NCI-H226 (cell line): Measurements from ENCODE around the gene FRMD4B.

ENCODE experiments used
- DNase-seq: peaks from one replicate; pipeline ENCODE4 v3.0.0-alpha.2; 2015

The FRMD4B gene

DNA sequence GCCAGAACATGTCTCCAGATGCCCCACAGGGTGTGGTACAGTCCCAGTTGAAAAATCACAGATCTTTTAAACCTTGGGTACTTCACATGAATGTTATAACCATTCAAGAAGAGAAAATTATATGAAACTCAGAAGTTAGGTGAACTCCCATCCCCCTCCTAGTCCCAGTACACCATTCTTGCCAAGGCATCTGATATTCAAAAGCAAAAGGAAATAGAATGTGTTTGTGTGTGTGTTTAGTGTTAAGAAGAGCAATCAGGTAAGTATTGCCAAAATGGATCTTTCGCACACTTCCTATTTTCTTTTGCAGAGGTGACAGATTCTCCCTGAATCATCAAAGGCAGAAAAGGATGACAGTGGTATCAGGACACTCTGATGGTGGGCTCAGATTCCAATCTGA is 219.4 kb downstream of the FRMD4B start:
- DNase-seq = no peak

DNA sequence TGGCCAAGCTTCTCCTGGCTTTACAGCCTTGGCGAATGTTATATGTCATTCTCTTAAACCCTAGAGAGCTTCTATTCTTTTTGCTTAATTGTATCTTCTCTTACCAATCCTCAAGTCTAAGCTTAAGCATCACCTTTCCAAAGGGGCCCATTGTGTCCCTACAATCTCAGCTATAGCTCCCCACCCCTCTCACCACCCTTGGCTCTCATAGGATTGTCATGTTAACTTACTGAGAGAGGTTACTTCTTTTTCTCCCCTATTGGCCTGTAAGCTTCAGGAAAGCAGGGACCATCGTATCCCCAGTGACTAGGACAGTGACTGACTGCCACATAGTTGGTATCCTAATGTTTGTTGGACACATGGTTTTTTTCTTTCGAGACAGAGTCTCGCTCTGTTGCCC is 220.1 kb downstream of the FRMD4B start:
- no peak for DNase-seq

DNA sequence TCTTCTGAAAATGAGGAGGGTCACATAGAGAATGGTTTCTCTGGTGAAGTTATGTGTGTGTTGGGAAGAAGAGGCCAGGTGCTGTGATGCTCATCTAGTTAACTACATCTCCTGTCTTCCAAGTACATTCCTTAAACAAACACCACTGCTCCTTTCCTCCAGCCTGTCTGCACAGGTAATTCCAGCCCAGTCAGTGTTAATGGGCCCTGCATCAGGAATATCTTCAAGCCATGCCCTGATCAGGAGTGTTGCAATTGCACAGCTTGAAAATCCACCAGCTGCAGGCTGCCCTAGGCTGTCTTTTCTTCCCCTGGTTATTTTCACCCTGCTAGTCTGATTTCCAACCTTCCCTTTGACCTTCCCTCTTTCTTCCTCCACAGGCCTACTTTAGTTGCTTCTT is 221.6 kb downstream of the FRMD4B start:
- DNase-seq = no peak

DNA sequence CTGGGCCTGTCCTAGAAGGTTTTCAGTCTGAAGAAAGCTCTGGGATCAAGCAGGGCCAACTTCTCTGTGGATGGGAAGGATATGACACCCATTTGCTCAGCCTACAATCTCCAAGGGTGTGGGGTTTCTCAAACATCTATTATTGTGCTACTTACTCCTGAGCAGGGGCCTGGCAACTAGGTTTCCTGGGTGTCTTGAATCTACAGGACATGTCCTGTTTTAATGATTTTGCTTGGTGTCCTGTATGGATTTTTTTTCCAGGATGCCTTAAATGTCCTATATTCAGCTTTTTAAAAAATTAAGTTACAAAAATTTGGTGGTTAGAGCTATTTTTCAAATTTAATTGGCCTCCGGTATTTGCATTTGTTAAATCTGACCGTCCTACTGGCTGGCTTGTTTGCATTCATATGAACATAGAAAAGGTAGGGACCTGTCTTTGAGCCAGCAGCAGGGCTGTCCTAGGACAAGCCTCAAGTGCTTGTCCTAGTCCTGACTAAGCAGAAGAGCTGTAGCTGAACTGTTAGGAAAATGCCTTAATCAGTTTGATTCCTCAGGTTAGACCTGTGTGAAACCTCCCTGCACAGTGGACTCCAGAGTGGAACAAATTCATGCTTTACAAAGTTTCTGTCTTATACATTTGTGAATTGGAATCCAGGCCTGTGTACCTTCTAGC is 223.4 kb downstream of the FRMD4B start:
- no peak for DNase-seq

DNA sequence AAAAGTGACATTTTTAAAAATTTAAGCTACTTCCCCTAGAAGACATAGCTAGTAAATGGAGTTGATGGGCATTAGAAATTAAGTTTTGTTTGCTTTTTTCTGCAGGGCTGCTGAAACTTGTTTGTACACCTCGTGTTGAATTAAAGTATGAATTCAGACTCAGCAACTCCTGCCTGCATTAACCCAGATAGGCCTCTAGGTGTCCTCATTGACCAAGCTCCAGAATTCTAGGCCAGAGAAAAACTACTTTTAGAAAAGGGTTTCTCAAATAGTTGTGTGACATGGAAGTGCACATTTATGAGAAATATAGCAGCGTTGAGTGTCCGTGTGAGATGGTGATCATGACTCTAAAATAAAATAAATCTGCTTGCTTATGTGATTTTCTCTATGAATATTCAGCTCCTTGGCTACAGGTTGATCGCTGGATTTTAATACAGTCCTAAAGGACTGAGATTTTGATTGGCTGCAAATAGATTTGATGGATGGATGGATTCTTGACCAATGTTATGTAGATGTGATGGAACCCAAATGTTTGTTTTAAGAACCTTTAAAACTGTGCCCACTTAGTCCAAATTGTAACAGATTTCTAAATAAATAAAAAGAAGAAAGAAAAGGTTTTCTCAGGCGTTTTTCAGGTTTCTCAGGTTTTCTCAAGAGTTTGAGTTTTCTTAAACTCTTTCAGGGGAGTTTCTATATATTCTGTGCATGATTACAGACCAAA is 224.1 kb downstream of the FRMD4B start:
- no peak for DNase-seq

DNA sequence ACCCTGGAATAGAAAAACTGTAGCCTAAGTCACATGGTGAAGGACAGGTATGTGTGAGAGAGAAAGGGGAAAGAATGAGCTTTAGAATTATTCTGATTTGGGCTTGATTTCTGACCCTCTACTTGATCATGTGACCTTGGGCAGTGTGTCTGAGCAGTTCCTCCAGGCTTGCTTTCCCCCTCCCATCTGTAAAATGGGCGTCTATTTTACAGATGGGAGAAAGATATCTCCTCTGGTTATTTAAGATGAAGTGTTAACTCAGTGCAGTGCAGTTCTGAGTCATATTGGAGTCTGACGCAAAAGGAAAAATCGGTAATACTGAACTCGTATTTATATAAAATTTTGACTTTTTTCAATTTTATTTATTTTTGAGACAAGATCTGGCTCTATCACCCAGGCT is 225.4 kb downstream of the FRMD4B start:
- no peak for DNase-seq

DNA sequence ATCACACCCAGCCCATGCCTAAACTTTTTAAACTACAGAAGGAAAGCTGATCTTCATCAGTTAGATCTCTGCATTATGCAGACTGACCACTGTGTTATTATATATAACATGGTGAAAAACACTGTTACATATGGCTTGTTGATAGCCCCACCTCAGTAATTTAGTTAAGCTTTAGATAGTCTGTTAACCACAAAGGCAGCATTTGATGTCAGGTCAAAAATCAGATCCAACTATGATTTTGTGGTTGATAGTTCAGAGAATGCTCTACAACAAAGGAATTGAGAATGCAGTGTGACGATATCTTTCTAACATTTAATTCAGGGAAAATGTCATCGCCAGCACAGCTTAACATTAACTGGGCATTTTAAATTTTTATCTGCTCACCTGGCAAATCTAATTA is 225.8 kb downstream of the FRMD4B start:
- no peak for DNase-seq

DNA sequence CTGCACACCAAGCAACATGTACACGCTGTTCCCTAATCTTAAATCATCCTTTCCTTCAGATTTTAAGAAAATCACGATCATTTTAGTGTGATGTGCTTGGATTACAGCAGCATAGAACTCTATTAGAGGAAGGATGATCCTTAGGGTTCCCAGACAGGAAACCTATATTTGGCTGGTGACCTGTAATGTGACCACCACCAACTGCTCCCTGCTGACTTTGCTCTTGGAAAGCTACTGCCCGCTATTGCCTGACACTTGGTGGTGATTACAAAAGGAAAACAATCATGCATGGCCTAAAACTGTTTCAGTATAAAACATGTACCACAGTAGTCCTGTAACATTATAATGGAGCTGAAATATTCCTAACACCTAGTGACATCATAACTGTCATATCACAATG is 236.3 kb downstream of the FRMD4B start:
- DNase-seq = no peak

DNA sequence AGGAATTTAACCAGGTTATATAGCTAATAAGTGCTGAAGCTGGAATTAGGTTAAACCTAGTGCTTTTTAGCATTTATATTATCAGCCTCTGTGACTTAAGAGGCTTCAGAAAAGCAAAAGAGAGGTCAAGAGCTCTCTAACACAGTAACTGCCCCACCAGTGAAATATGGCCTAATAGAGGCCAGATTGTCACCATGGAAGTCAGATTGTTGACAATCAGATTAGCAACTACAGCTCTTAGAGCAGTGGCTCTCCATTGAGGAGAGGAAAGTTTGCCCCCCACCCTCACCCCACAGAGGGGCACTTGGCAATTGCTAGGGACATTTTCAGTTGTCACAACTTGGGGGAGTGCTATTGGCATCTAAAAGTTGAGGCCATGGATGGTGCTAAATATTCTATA is 240.2 kb downstream of the FRMD4B start:
- DNase-seq = no peak

DNA sequence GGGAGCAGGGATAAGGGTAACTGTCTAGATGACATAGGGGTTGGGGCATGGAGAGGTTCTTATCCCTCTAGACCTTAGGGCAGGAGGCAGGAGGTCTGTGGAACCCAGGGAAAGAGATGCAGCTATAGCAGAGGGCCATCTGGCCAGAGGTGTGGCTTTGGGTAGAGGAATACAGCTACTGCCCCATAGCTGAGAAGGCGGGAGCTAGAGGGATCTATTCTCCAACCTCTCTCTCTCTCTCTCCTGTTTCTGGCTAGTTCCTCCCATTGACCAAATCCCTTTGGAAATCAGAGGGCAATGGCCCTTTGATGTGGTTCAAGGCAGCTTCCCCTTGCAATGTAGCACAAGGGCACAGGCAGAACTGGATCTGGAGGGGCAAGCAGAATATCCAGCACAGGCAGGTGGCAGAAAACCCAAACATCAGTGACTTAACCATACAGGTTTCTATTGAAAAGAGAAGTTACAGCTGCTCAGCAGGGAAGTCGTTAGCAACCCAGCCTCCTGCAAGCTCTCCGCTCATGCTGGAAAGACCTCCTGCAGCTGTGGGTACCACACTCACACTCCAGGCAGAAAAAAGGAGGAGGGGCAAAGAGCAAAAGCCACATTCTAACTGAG is 241.2 kb downstream of the FRMD4B start:
- no peak for DNase-seq

DNA sequence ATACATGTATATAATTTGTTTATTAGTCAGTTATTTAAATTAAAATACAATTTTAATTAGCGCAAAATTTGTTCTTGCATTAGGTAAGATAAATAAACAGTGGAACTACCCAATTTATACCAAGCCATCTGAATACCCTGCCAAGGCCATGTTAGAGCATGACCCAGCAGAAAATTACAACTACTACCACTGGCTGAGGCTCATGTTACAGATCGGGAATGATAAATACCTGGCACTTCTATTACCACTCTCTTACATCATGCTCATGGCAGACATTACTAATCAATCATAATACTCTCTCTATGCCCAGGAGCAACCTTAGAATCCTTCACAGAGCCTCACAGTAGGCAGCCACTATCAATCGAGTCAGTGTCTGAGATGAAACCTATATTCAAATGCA is 242.3 kb downstream of the FRMD4B start:
- peak; percentile 1 for DNase-seq

DNA sequence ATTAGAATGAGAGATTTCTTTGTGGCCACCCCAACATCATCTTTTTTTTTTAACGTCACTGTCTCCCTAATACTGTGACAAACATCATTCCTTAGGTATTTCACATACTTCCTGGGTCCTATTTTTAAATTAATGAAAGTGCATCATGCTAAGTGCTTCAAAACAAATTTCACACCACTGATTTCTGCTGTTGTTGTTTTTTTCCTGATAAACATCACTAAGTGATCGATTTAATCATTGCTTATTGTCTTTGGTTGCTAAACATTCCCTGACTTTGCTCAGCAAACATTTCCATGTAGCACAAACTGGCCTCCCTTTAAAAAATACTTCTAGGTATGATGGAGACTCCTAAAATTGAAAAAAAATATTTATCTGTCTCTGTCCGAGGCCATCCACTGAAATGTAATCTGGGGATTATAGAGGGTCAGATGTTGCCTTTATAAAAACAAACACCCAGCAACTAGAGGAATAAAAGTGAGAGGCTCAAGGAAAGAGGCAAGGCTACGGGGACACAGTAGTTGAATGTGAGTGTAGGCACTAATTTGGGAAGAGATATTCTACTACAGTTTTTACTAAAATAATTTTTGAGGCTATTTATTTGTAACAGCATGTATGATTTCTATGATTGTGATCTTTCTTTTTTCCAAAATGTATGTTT is 243.0 kb downstream of the FRMD4B start:
- DNase-seq = no peak

DNA sequence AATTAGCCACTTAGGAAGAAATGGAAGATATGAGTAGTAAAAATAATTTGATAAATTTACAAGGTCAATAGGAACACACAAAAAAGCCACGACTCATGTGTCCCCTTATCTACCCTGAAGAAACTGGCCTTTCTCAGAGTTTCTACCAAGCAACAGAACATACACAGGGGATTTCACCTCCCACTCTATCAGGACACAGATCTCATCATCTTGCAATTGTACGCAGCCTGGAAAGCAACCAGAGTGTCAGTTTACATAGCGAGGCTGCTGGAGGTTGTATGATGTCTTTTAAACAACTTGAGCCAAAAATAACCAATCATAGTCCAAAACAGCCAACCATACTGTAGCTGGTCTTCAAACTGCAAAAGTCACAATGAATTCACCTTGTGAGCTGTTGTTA is 243.8 kb downstream of the FRMD4B start:
- no peak for DNase-seq

DNA sequence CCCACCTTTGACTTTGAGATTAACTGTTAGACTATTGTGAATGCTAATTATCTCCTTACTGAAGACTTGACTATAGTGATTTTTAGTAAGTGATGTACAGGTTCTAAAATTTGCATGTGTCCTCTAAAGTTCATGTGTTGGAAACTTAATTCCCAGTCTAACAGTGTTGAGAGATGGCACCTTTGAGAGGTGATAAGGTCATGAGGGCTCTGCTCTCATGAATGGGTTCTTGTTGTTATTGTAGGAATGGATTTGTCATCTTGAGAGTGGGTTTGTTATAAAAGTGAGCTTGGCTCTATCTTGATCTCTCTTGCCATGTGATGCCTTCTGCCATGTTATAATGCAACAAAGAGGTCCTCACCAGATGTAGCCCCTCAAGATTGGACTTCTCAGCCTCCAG is 244.6 kb downstream of the FRMD4B start:
- DNase-seq = no peak

DNA sequence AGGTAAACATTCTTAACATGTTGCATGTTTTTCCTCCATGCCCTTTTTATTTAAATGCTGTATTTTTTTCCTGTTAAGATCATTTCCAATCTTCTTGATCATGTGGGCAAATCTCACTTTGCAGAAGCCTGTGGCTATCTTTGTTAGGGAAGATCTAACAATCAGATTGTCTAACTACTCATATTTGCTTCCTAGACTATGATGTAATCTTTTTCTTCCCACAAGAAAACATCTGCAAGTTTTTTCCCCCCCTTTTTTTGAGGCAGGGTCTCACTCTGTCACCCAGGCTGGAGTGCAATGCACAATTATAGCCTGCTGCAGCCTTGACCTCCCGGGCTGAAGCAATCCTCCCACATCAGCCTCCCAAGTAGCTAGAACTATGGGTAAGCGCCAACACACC is 248.5 kb downstream of the FRMD4B start:
- DNase-seq = no peak

DNA sequence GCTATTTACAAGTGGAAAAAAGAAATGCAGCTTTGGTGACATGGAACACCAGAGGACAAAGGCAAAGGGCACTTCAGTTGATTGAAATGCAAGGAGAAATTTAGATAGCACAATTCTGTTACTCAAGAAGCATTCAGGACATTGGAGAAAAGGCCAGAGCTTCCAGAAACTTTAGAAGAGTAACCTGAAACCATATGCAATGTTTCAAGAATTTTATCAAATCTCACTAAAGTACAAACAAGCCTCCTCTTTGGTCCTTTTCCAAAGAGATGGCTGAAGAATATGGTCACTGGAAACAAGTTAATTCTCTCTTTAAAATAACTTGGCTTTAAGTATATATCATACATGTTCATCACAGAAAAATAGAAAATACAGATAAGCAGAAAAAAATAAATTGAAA is 248.9 kb downstream of the FRMD4B start:
- DNase-seq = peak; percentile 2

DNA sequence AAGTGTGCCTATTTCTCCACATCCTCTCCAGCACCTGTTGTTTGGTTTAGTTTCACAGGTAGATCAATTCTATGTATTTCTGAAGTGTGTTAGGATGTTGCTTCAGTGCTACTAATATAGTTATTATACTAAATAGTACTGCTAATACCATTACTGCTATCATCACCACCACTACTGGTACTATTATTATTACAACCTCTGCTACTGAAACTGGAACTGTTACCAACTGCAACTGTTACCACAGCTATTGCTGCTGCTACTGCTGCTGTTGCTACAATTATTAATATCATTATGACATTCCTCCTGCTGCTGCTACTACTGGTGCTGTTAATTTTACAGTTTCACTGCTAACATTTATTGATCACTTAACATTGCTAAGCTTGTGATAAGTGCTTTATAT is 255.2 kb downstream of the FRMD4B start:
- DNase-seq = no peak

DNA sequence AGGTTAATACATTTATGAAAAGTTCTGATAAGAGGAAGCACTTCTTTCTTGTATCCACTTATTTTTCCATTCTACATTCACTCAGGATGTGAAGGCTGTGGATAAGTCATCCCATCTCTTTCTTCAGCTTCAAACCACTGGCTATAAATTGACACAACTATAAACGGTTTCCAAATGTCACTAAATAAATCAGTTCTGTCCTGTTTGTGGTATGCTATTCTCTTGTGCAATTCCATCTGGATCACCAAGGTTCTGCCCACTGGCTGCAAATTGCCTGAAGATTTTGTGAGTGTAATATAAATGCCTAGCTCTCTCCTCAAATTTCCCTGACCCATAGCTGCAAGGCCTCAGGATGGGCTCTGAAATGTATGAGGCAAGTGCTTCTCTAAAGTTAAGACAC is 256.4 kb downstream of the FRMD4B start:
- DNase-seq = no peak

DNA sequence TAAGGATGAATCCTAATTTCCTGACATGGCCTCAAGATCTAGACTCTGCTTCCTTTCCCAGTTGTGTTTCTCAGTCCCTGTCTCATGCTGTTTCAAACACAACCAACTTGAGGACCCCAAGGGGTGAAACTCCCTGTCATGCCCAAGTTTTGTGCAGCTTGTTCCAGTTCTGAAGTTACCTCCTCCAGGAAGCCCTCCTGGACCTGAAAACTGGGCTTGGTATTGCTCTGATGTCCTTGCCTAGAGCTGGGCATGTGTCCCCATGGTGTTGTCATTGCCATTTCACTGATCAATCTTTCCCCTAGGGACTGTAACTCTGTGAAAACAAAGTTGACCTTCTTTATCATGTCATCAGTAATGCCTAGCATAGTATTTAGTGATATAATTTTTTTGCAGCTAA is 257.4 kb downstream of the FRMD4B start:
- DNase-seq = no peak

DNA sequence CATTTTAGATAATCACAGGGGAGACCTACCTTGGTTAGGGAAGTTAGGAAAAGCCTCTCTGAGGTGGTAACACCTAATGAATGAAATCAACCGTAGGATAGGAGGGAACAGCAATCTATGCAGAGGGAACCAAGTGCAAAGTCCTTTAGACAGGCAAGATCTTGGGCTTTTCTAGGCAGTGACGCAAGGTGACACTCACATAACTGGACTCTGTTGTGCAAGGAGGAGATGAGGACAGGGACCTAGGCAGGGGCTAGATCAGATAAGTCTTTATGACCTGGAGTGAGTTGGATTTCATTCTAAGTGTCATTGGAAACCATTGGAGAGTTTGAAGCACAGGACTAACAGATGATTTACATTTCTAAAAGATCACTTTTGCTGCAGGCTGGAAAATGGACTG is 258.9 kb downstream of the FRMD4B start:
- DNase-seq = no peak

DNA sequence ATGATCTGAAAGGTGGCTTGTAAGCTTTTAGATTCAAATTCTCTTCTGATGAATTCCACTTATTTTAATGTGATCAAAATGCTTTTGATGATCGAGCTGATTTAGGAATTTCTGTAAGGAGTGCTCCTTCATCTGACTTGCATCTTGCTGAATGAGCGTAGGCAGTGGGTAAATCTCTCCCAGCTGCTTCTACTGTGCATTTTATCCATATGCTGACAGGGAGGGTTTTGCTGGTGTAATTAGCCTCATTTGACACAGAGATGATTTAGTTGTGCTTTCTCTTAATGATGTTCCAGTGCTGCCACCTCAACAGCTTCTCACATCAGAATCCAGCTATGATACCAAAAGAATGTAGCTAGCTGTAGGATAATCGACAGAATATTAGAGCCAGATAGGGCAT is 259.7 kb downstream of the FRMD4B start:
- DNase-seq = no peak

DNA sequence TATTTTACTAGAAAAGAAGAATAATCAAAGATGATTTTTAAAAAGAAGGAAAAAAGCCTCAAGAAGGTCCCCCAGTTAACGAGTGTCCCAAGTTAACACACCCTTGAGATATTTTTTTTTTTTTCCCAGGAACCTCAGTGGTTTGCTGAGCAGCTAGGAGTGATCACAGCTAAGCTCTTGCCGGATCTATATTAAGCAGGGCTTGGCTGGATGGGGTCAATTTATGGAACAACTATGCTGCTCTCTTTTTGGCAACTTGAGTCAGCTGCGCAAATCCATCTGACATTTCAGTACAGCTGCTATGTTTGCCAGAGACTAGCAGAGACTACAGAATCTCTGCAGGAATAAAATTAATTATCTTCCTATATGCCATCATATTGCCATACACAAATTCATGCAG is 263.5 kb downstream of the FRMD4B start, which contains the start of gene LMOD3:
LMOD3 (minus strand) TSS at position 193 of the 400 bp plus-strand sequence. CDS start 209 bp downstream, outside the sequence.
- DNase-seq = no peak

DNA sequence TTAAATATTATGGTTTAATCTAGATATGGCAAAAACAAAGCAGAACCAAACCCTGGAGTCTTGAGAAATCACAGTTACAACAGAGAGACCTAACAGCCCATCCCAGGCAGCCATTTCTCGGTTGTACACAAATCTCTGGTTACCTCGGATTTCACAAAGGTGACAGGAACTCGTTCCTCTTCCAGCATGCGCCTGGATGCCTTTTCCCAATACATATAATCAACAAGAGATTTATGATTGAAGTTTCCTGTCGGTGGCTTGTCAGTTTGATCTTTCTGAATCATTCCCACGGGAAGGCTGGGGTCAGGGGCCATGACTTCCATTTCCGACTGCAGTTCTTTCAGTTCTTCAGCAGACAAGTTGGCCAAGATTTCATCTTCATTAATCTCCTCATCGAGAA is 263.9 kb downstream of the FRMD4B start:
- no peak for DNase-seq

DNA sequence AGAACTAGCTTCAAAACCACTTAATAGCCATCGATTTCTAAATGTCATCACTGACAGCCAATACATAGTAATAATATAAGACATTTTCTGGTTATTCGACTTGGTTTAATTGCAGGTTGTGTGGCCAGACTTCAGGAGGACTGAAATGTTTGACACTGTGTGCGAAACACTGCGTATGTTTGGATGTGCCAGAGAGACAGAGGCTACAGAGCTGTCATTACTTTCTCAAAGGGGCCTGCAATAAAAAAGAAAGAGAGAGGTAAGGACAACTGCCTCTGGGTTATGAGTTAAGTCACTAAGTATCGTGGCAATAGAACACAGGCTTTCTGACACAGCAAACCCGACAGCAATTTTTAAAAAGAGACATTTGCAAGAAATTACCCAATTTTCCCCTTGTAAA is 264.4 kb downstream of the FRMD4B start:
- DNase-seq = no peak
